BLaER1 (cell line): ENCODE results near the gene MINAR2.
A peak's percentile ranks its signal among the peaks of the same experiment; 100 is the strongest.

Experiments used
- H3K27ac ChIP-seq: shearing (Covaris generic); formaldehyde crosslinking; 2 replicates; pipeline ENCODE4 v1.8.1; 2022
- H3K27me3 ChIP-seq: shearing (Covaris generic); formaldehyde crosslinking; 2 replicates; pipeline ENCODE4 v1.8.1; 2022
- H3K36me3 ChIP-seq: shearing (Covaris generic); formaldehyde crosslinking; 2 replicates; pipeline ENCODE4 v1.8.1; 2022
- H3K4me1 ChIP-seq: shearing (Covaris generic); formaldehyde crosslinking; 2 replicates; pipeline ENCODE4 v1.8.1; 2022
- H3K4me2 ChIP-seq: shearing (Covaris generic); formaldehyde crosslinking; 2 replicates; pipeline ENCODE4 v1.8.1; 2022
- H3K4me3 ChIP-seq: shearing (Covaris generic); formaldehyde crosslinking; 2 replicates; pipeline ENCODE4 v1.8.1; 2022
- H3K9ac ChIP-seq: shearing (Covaris generic); formaldehyde crosslinking; 2 replicates; pipeline ENCODE4 v1.8.1; 2022
- H3K9me3 ChIP-seq: shearing (Covaris generic); formaldehyde crosslinking; 2 replicates; pipeline ENCODE4 v1.8.1; 2022
- H4K20me1 ChIP-seq: shearing (Covaris generic); formaldehyde crosslinking; 2 replicates; pipeline ENCODE4 v1.8.1; 2022
- Cebpa-rat ChIP-seq: shearing (Covaris generic); IDR thresholded peaks from 2 replicates; pipeline ENCODE4 v1.8.1; 2022

The MINAR2 gene

DNA sequence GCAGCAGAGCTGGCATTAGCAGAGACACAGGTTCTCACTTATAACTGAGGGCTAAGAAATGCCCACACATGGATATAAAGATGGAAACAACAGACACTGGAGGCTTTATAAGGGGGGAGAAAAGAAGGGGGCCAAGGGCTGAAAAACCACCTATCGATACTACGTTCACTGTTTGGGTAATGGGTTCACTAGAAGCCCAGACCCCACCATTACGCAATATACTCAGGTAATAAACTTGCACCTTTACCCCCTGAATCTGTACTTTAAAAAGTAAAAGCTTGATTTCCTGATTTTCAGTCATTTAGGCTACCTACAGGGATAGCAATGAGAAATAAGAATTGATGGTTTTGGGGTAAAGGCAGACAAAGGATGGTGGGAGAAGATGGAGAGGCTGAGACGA lies 1.9 kb upstream of the MINAR2 start:
- no peaks in the 10 kb centered on the region for H3K27me3 ChIP-seq
- H3K9ac ChIP-seq = no peak overlapping the region
- no peak overlapping the region for H3K4me2 ChIP-seq
- H3K4me3 ChIP-seq = no peak overlapping the region
- H4K20me1 ChIP-seq = no peaks in the 10 kb centered on the region
- no peak overlapping the region for H3K27ac ChIP-seq
- no peaks in the 10 kb centered on the region for H3K9me3 ChIP-seq
- peak; percentile 39; the same call in 1 of the 2 replicates for TF ChIP-seq Cebpa-rat
- no peaks in the 10 kb centered on the region for H3K36me3 ChIP-seq
- no peaks in the 10 kb centered on the region for H3K4me1 ChIP-seq

DNA sequence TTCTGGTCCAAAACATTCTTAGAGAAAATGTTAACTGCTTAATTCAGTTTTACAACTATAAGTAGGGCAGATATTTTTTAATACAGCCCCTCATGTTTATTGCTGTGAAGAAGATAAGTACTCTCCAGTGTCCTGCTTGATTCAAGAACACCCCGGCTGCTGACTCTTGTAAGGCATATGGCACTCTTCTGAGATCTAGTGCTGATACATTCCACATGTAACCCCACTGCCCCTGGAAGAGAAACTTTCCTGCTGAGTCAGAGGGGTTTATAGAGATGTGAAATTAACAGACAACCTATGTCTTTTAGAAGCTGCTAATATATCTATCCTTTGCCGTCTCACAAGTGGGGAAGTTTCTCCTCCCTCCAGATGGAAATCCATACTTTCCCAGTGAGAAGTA lies 1.0 kb upstream of the MINAR2 start:
- Histone ChIP-seq H3K36me3 (no peaks in the 10 kb centered on the region), H3K27me3 (no peaks in the 10 kb centered on the region), H3K4me2 (no peak overlapping the region), H4K20me1 (no peaks in the 10 kb centered on the region), H3K4me1 (no peaks in the 10 kb centered on the region), H3K9me3 (no peaks in the 10 kb centered on the region), H3K4me3 (no peak overlapping the region), H3K9ac (no peak overlapping the region), H3K27ac (no peak overlapping the region)
- no peak for TF ChIP-seq Cebpa-rat

DNA sequence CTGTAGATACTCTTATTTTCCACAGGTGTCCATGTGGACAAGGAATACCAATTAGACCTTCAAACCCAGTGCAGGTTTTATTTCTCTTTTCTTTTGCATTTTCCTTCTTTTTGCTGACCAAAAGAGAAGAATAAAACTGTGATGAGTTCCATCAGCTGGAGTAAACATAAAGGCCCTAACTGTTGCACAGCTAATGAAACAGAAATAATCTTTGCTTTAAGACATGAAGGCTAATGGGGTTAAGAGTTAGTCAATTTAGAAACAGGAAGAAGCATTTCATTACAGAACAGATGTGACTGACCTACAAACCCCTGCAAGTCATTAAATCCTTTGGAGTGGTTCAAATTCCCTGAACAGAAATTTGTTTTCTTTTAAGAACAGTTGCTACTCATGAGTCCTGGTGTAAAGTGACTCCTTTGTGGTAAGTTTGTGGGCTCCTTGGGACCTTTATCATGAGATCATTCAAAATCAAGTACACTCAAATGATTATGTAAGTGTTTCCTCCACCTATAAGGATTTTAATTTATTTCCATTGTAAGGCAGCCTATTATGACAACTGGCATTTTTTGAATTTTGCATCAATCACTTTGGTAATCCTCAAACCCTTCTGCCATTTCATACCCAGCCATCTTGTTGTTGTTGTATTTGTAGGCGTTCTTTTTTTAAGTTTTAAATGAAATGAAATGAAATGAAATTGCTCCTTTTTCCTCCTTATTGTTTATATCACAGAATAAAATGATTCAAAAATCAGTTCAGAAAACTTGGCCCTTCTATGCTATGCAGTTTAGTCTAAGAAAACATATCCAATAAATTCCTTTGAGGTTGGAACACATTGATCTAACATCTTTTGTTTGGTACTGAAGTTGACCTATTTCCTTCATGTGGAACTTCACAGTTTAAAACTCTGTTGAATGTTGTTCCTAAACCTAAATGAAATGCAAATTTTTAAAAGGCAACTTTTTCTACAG lies 1.3 kb downstream of the MINAR2 start:
- no peak for TF ChIP-seq Cebpa-rat
- no peak overlapping the region for H3K4me3 ChIP-seq
- H4K20me1 ChIP-seq = no peaks in the 10 kb centered on the region
- no peaks in the 10 kb centered on the region for H3K9me3 ChIP-seq
- no peak overlapping the region for H3K4me2 ChIP-seq
- no peaks in the 10 kb centered on the region for H3K4me1 ChIP-seq
- H3K27me3 ChIP-seq = no peaks in the 10 kb centered on the region
- H3K36me3 ChIP-seq = no peaks in the 10 kb centered on the region
- H3K27ac ChIP-seq = no peak overlapping the region
- no peak overlapping the region for H3K9ac ChIP-seq

DNA sequence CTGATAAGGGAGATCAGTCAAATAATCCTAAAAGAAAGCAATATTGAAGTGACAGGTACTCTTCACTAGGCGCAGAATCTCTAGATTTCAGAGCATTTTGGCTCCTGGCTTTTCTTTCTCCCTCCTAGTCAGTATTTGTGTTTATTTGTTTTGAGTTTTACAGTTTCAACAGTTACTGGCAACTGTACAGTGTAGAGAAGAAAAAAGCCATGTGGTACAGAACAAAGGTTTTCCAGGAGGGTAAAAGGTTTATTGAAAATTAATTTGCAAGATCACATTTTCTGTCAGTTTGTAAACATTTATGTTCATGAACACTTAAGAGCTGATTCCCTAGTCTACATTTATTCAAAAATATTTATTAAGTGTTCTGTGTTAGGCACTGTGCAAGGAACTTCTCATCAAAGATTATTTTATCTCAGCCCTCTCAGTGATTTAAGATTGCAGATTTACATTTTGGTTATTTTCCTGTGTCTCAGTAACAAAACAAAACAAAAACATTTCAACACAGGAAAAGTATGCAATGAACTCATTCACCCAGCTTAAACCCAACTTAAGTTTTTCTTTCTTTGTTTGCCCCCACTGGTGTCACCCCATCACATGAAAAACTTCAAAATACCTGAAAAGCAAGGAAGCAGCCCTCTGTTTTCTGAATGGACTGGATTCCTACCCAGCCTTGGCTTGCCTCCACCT lies 12.9 kb downstream of the MINAR2 start:
- Histone ChIP-seq H3K9ac (no peak overlapping the region), H3K9me3 (no peaks in the 10 kb centered on the region), H4K20me1 (no peaks in the 10 kb centered on the region), H3K27ac (no peak overlapping the region), H3K4me1 (no peaks in the 10 kb centered on the region), H3K4me3 (no peak overlapping the region), H3K4me2 (no peak overlapping the region), H3K27me3 (no peaks in the 10 kb centered on the region), H3K36me3 (no peaks in the 10 kb centered on the region)
- TF ChIP-seq Cebpa-rat = no peak

DNA sequence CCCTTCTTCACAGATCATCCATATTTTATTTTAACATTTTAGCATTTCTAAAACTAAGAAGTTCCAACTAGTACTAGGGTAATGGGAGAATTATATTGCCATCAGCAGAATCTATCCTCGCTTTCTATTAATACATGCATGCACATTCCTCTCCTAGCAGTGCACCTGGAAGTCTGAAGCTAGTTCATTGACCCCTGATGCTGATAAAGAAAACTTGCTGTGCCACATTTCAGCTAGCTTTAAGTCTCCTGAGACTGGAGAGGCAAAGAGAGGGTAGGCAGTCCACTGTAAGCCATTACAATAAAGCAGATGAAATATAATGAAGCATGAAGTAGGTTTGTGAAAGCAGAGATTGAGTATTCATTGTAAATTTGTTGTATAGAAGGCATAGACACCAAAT lies 15.8 kb downstream of the MINAR2 start:
- no peaks in the 10 kb centered on the region for H4K20me1 ChIP-seq
- H3K4me1 ChIP-seq = no peaks in the 10 kb centered on the region
- no peak for TF ChIP-seq Cebpa-rat
- no peaks in the 10 kb centered on the region for H3K36me3 ChIP-seq
- H3K4me3 ChIP-seq = no peak overlapping the region
- no peak overlapping the region for H3K9ac ChIP-seq
- H3K9me3 ChIP-seq = no peaks in the 10 kb centered on the region
- H3K4me2 ChIP-seq = no peak overlapping the region
- no peaks in the 10 kb centered on the region for H3K27me3 ChIP-seq
- H3K27ac ChIP-seq = no peak overlapping the region

DNA sequence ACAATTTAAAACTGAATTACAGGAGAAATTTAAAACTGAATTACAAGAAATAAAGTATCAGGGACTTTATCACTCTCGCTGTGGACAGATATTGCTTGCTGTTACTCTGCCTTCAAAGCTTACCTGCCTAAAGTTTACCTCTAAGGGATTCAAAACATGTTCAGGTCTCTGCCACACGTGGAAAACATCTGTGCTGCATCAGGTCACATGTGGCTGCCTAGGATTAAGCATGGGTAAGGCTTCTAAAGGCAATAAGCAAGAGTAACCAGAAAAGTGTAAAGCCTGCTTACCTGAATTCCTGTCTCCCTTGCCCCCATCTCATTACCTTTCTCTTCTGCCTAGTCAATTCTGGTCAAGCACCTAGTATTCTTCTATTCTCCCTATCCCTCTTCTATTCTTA lies 18.9 kb downstream of the MINAR2 start:
- Histone ChIP-seq H3K4me1 (no peaks in the 10 kb centered on the region), H3K4me2 (no peak overlapping the region), H4K20me1 (no peaks in the 10 kb centered on the region), H3K9ac (no peak overlapping the region), H3K9me3 (no peaks in the 10 kb centered on the region), H3K27me3 (no peaks in the 10 kb centered on the region), H3K36me3 (no peaks in the 10 kb centered on the region), H3K4me3 (no peak overlapping the region), H3K27ac (no peak overlapping the region)
- TF ChIP-seq Cebpa-rat = no peak

DNA sequence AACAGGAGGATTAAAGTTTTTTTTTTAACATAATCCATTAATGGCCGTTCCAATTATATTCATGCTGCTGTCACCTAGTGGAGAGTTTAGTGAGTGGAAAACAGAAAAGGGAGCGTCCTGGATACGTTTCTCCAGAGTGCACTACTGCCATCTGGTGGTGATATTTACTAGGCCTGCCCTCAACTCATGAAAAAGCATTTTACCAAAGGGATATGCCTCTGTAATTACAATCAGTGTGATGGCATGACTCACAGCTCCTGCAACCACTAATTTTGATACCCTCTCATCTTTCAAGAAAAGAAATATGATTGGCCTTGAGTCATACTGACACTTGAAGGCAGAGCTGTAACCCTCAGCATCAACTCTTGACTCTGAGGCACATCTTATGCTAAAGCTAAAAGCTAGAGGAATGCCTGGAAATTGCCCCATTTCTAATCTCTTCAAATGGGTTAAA lies 20.1 kb downstream of the MINAR2 start:
- H3K27me3 ChIP-seq = no peaks in the 10 kb centered on the region
- H3K4me2 ChIP-seq = no peak overlapping the region
- H3K9ac ChIP-seq = no peak overlapping the region
- no peaks in the 10 kb centered on the region for H3K36me3 ChIP-seq
- H3K4me1 ChIP-seq = no peaks in the 10 kb centered on the region
- no peaks in the 10 kb centered on the region for H4K20me1 ChIP-seq
- TF ChIP-seq Cebpa-rat = no peak
- H3K4me3 ChIP-seq = no peak overlapping the region
- no peaks in the 10 kb centered on the region for H3K9me3 ChIP-seq
- H3K27ac ChIP-seq = no peak overlapping the region

DNA sequence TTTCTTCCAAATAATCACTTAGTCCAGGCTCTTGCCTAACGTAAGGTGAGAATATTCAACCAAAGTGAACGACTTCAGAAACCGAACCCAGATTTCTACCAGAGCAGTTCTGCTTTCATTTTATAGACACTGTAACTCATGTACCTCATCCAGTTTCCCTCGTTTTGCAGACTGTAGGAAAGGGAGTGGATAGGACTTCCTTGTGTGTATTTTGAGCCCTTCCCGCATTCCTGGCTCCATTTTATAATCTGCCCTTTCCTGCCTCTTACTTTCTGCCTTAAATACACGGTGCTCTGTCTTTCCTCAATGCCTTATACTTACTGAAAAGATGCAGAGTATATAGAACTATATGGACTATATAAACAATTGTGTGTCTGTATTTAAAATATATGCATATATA lies 20.8 kb downstream of the MINAR2 start:
- H3K27ac ChIP-seq = no peak overlapping the region
- no peak overlapping the region for H3K9ac ChIP-seq
- no peaks in the 10 kb centered on the region for H3K4me1 ChIP-seq
- no peak overlapping the region for H3K4me3 ChIP-seq
- no peaks in the 10 kb centered on the region for H3K27me3 ChIP-seq
- no peaks in the 10 kb centered on the region for H3K36me3 ChIP-seq
- H3K4me2 ChIP-seq = no peak overlapping the region
- H4K20me1 ChIP-seq = no peaks in the 10 kb centered on the region
- H3K9me3 ChIP-seq = no peaks in the 10 kb centered on the region
- no peak for TF ChIP-seq Cebpa-rat

DNA sequence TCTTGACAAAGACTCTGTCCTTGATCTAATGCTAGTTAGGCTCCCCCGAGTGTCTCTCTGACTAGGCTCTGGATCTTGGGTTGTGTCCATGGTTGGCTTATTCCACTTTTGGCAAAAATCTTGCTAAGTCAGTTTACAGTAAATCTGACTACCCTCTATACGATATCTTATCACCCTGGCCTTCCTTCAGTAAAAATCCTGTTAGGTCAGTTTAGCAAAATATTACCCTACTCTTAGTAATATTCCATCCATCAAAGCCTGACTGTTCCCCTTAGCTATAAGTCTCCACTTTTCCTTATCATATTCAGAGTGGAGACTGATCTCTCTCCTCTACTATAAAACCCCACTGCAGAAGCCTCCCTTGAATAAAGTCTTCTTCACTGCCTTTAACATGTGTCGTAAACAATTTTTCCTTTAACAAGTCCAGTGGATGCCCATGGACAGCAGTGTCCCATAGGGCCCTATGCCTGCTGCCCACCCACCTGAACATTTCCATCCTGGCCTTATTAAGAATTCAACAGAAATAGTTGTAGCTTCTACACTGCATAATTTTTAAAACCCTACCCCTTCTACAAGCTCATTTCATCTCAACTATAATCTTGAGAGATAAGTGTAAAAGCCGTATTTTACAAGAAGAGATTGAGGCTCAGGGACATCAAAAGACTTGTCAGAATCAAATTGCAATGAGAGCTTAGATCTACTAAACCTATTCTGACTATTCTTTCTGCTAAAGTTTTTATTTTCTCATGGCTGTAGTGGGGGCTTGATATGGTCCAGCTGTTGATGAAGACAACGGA lies 22.3 kb downstream of the MINAR2 start:
- Histone ChIP-seq H4K20me1 (no peaks in the 10 kb centered on the region), H3K36me3 (no peaks in the 10 kb centered on the region), H3K4me3 (no peak overlapping the region), H3K9ac (no peak overlapping the region), H3K4me1 (no peaks in the 10 kb centered on the region), H3K27ac (no peak overlapping the region), H3K27me3 (no peaks in the 10 kb centered on the region), H3K9me3 (no peaks in the 10 kb centered on the region), H3K4me2 (no peak overlapping the region)
- no peak for TF ChIP-seq Cebpa-rat
